Caco-2 (cell line): ENCODE results near the gene RPS6KC1. TPM values are rescaled to one million over a fixed set of nuclear protein-coding genes. Genes with fewer than 3 reads are reported as not detected.
"Not testable (repeated sequence)": the region's sequence is repeated elsewhere in the genome, so short reads cannot be mapped to it uniquely, and the experiment has no call there.

ENCODE experiments used
- BruUV-seq: library from RNA; stranded (reverse); fragments of 400-500 nt; replicated peaks from 2 replicates; lab custom pipeline; 2021; lab: Mats Ljungman, UMichigan
- CTCF ChIA-PET: fragments of 300-600 bp; sonication (Branson Sonifier 250); formaldehyde crosslinking; loops from one replicate; lab custom pipeline; 2022; ENCODE audit warnings: antibody characterized with exemption; lab: Charles Lee
- POLR2A ChIA-PET: fragments of 300-600 bp; sonication (Branson Sonifier 250); formaldehyde crosslinking; loops from one replicate; lab custom pipeline; 2022; ENCODE audit warnings: antibody characterized with exemption; lab: Charles Lee
- DNase-seq, 2 experiments: peaks; one replicate each; pipeline versions ENCODE4 v3.0.0 to v3.0.0-alpha.2; 2020 to 2022
- H3K27me3 ChIP-seq: replicated peaks from 2 replicates; pipeline ENCODE4 v1.6.0; 2011; ENCODE audit warnings: low read length; ENCODE audit not compliant: control insufficient read depth, insufficient read depth
- H3K36me3 ChIP-seq: 2 replicates; pipeline ENCODE4 v1.5.1; 2011; ENCODE audit warnings: low read length; ENCODE audit not compliant: control insufficient read depth, insufficient read depth
- H3K4me1 ChIP-seq: fragments of 250-450 bp; sonication (Bioruptor Pico); 2 replicates; pipeline ENCODE4 v1.5.1; 2020; ENCODE audit warnings: mild to moderate bottlenecking
- H3K4me3 ChIP-seq: 2 replicates; pipeline ENCODE4 v1.5.1; 2011; ENCODE audit warnings: low read depth, mild to moderate bottlenecking, control low read depth, low read length
- H3K9me3 ChIP-seq: fragments of 250-450 bp; sonication (Bioruptor Pico); 2 replicates; pipeline ENCODE4 v1.5.1; 2020; ENCODE audit warnings: mild to moderate bottlenecking, moderate library complexity
- H3K27ac Mint-ChIP-seq: one replicate; pipeline ENCODE4 v1.8.0; 2022; ENCODE audit warnings: mixed read lengths; ENCODE audit not compliant: unreplicated experiment
- H3K27me3 Mint-ChIP-seq: one replicate; pipeline ENCODE4 v1.8.0; 2022; ENCODE audit warnings: mixed read lengths; ENCODE audit not compliant: insufficient read depth, unreplicated experiment
- H3K36me3 Mint-ChIP-seq: one replicate; pipeline ENCODE4 v1.8.0; 2022; ENCODE audit warnings: mild to moderate bottlenecking, mixed read lengths; ENCODE audit not compliant: insufficient read depth, unreplicated experiment
- H3K4me1 Mint-ChIP-seq: one replicate; pipeline ENCODE4 v1.8.0; 2022; ENCODE audit warnings: low read depth, mixed read lengths; ENCODE audit not compliant: unreplicated experiment
- H3K4me3 Mint-ChIP-seq: one replicate; pipeline ENCODE4 v1.8.0; 2022; ENCODE audit warnings: mild to moderate bottlenecking, moderate library complexity, mixed read lengths; ENCODE audit not compliant: unreplicated experiment
- H3K9me3 Mint-ChIP-seq: one replicate; pipeline ENCODE4 v1.8.0; 2022; ENCODE audit warnings: mixed read lengths; ENCODE audit not compliant: unreplicated experiment
- CTCF ChIP-seq, 2 experiments: fragments of 200-600 bp in 1 of 2; IDR thresholded peaks; 1 replicate in 1 of 2; 2 replicates in 1 of 2; pipeline versions ENCODE4 v1.5.1 to v1.8.0; 2011 to 2022; ENCODE audit warnings: antibody characterized with exemption in 1 of 2, control low read depth in 1 of 2, inconsistent platforms in 1 of 2, low read depth in 1 of 2, low read length in 1 of 2, mild to moderate bottlenecking in 1 of 2, moderate library complexity in 1 of 2; ENCODE audit not compliant: insufficient read depth in 1 of 2, severe bottlenecking in 1 of 2, unreplicated experiment in 1 of 2
- intact Hi-C: fragments of 100-400 bp; cut with micrococcal nuclease; formaldehyde crosslinking; loops from one replicate; pipeline ENCODE4 v1.10.0; 2022; ENCODE audit not compliant: unreplicated experiment
- total RNA-seq: library from RNA; stranded (reverse); gene quantifications from 2 replicates; pipeline ENCODE4 v1.2.3, GENCODE V29; 2022

The RPS6KC1 gene
- total RNA-seq, 1 experiment from 2014 or later, result 16.4 TPM

- CTCF ChIA-PET, result no interaction called here
- no peaks in the 10 kb centered on the region for H3K36me3 ChIP-seq
- BruUV-seq, result no TSS peak
Measured at GRCh38 chr1:213296558-213296957, 245.5 kb downstream of the RPS6KC1 start.

DNA sequence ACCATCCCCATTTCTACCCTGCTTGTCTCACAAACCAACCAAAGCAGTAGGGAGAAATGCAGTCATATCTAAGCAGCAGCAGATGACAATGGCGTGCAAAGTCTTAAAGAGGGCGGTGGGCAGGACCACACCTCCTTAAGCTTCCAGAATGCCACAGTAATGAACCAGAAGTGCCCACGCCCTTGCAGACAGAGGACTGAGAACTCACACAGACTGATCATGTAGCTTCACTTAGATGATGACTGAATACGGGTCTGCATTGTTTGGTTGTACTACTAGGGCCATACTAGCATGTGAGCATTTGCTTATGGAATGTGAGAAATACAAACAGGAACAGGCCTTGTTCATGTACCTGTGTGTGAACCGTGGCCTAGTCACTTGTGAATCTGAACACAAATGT, 246.0 kb downstream of the RPS6KC1 start:
- H3K36me3 Mint-ChIP-seq, result peaks cover 6% of the 10 kb centered on the region
- peaks cover 26% of the 10 kb centered on the region for H3K9me3 Mint-ChIP-seq
- H3K27me3 ChIP-seq, result no peaks in the 10 kb centered on the region
- intact Hi-C loops, result no loop called here
- H3K27me3 Mint-ChIP-seq, result no peaks in the 10 kb centered on the region
- H3K4me3 ChIP-seq, result no peak overlapping the region
- CTCF ChIA-PET, result no interaction called here
- no peaks in the 10 kb centered on the region for H3K36me3 ChIP-seq
- POLR2A ChIA-PET, result no interaction called here
- no peak for DNase-seq
- H3K4me1 Mint-ChIP-seq, result no peaks in the 10 kb centered on the region
- TF ChIP-seq CTCF (IDR thresholded peaks at IDR 0.05; ENCODE audit: insufficient read depth in 1 of 2, low read depth in 1 of 2, low read length in 1 of 2, severe bottlenecking in 1 of 2, unreplicated experiment in 1 of 2), result no peak
- H3K9me3 ChIP-seq, result peaks cover 4% of the 10 kb centered on the region; the same call in 1 of the 2 replicates
- H3K27ac Mint-ChIP-seq, result no peak overlapping the region
- H3K4me1 ChIP-seq, result peaks cover 4% of the 10 kb centered on the region; the same call in 1 of the 2 replicates
- BruUV-seq, result no TSS peak
- H3K4me3 Mint-ChIP-seq, result no peak overlapping the region

More at GRCh38 chr1:213296558-213296957, 245.5 kb downstream of the RPS6KC1 start:
- peaks cover 6% of the 10 kb centered on the region for H3K36me3 Mint-ChIP-seq
- intact Hi-C loops, result no loop called here
- no peak for TF ChIP-seq CTCF (IDR thresholded peaks at IDR 0.05; ENCODE audit: insufficient read depth in 1 of 2, low read depth in 1 of 2, low read length in 1 of 2, severe bottlenecking in 1 of 2, unreplicated experiment in 1 of 2)
- no peak overlapping the region for H3K4me3 Mint-ChIP-seq
- Histone ChIP-seq H3K27me3 (no peaks in the 10 kb centered on the region), H3K9me3 (peaks cover 4% of the 10 kb centered on the region; the same call in 1 of the 2 replicates), H3K4me1 (peaks cover 4% of the 10 kb centered on the region; the same call in 1 of the 2 replicates), H3K4me3 (no peak overlapping the region)
- no peaks in the 10 kb centered on the region for H3K4me1 Mint-ChIP-seq
- POLR2A ChIA-PET, result no interaction called here
- no peak for DNase-seq
- no peak overlapping the region for H3K27ac Mint-ChIP-seq
- no peaks in the 10 kb centered on the region for H3K27me3 Mint-ChIP-seq
- peaks cover 26% of the 10 kb centered on the region for H3K9me3 Mint-ChIP-seq

GRCh38 chr1:213300433-213300832, 249.4 kb downstream of the RPS6KC1 start:
- H3K27me3 Mint-ChIP-seq, result no peaks in the 10 kb centered on the region
- peaks cover 12% of the 10 kb centered on the region for H3K4me1 ChIP-seq
- peaks cover 4% of the 10 kb centered on the region; the same call in 1 of the 2 replicates for H3K9me3 ChIP-seq
- H3K9me3 Mint-ChIP-seq, result peaks cover 16% of the 10 kb centered on the region
- no peaks in the 10 kb centered on the region for H3K4me1 Mint-ChIP-seq
- intact Hi-C loops, result no loop called here
- no peak for TF ChIP-seq CTCF (IDR thresholded peaks at IDR 0.05; ENCODE audit: insufficient read depth in 1 of 2, low read depth in 1 of 2, low read length in 1 of 2, severe bottlenecking in 1 of 2, unreplicated experiment in 1 of 2)
- BruUV-seq, result no TSS peak
- H3K4me3 ChIP-seq, result no peak overlapping the region
- H3K4me3 Mint-ChIP-seq, result no peak overlapping the region
- H3K36me3 ChIP-seq, result no peaks in the 10 kb centered on the region
- no peak for DNase-seq
- ChIA-PET CTCF (no interaction called here), POLR2A (no interaction called here)
- H3K36me3 Mint-ChIP-seq, result peaks cover 6% of the 10 kb centered on the region
- no peaks in the 10 kb centered on the region for H3K27me3 ChIP-seq
- no peak overlapping the region for H3K27ac Mint-ChIP-seq

DNA sequence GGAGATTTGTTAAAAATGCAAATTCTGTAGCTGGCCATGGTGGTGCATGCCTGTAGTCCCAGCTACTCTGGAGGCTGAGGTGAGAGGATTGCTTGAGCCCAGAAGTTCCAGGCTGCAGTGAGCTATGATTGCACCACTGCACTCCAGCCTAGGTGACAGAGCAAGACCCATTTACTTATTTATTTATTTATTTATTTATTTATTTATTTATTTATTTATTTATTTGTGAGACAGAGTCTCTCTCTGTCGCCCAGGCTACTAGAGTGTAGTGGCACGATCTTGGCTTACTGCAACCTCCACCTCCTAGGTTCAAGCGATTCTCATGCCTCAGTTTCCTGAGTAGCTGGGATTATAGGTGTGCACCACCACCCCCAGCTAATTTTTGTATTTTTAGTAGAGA, 250.5 kb downstream of the RPS6KC1 start:
- H3K27me3 Mint-ChIP-seq, H3K9me3 ChIP-seq, POLR2A ChIA-PET, H3K4me3 Mint-ChIP-seq, DNase-seq, H3K9me3 Mint-ChIP-seq, H3K27ac Mint-ChIP-seq, H3K4me3 ChIP-seq, H3K36me3 Mint-ChIP-seq, intact Hi-C loops, BruUV-seq, H3K36me3 ChIP-seq, H3K27me3 ChIP-seq, H3K4me1 Mint-ChIP-seq: not testable (repeated sequence)
- peaks cover 11% of the 10 kb centered on the region for H3K4me1 ChIP-seq
- CTCF ChIA-PET, result interaction anchor here (0.6 kb wide), 1 partner anchor 81 kb away, joined by 4 read pairs; no protein-coding TSS in a partner anchor
